Caki2 (cell line): ENCODE data around the gene NOL4L. TPM values are rescaled to one million over a fixed set of nuclear protein-coding genes. Genes with fewer than 3 reads are reported as not detected.
"Not testable (repeated sequence)": the region's sequence is repeated elsewhere in the genome, so short reads cannot be mapped to it uniquely, and the experiment has no call there.

Experiments
- DNase-seq: peaks from one replicate; pipeline ENCODE4 v3.0.0-alpha.2; 2015; ENCODE audit warnings: low read depth
- in situ Hi-C: cut with HindIII; loops from 2 replicates; pipeline ENCODE4 v1.10.0; 2016; ENCODE audit warnings: low sequenced_read_pairs, low pct_unique_long_range_greater_than_20kb, mixed read lengths
- total RNA-seq: library from RNA; depleted of rRNA; stranded (reverse); fragments of >200 nt; shearing (Covaris generic); gene quantifications from 2 replicates; pipeline ENCODE4 v1.2.3, GENCODE V29; 2014; ENCODE audit warnings: low replicate concordance

NOL4L gene
- total RNA-seq, 1 experiment from 2014 or later: 11.6 TPM

GRCh38 chr20:32602273-32602672, 17.1 kb upstream of the NOL4L start:
- in situ Hi-C loops: no loop called here
- DNase-seq: no peak

- in situ Hi-C loops: no loop called here
- DNase-seq: no peak
Measured at GRCh38 chr20:32600681-32601237, 15.6 kb upstream of the NOL4L start.

GRCh38 chr20:32599783-32600340, 14.7 kb upstream of the NOL4L start:
- in situ Hi-C loops: no loop called here
- DNase-seq: no peak

- in situ Hi-C loops: no loop called here
- DNase-seq: no peak
Measured at GRCh38 chr20:32598606-32599005, 13.5 kb upstream of the NOL4L start.

- in situ Hi-C loops: no loop called here
- DNase-seq: no peak
Measured at GRCh38 chr20:32597714-32598113, 12.6 kb upstream of the NOL4L start.

GRCh38 chr20:32596681-32597252, 11.6 kb upstream of the NOL4L start:
- in situ Hi-C loops: no loop called here
- DNase-seq: no peak

- in situ Hi-C loops: no loop called here
- no peak for DNase-seq
Measured at GRCh38 chr20:32595143-32595542, 10.0 kb upstream of the NOL4L start.

GRCh38 chr20:32594669-32595068, 9.5 kb upstream of the NOL4L start:
- DNase-seq, in situ Hi-C loops: not testable (repeated sequence)

GRCh38 chr20:32594204-32594603, 9.1 kb upstream of the NOL4L start:
- in situ Hi-C loops: no loop called here
- DNase-seq: no peak

GRCh38 chr20:32592616-32593015, 7.5 kb upstream of the NOL4L start:
- in situ Hi-C loops, DNase-seq: not testable (repeated sequence)

- in situ Hi-C loops: no loop called here
- DNase-seq: no peak
Measured at GRCh38 chr20:32592022-32592421, 6.9 kb upstream of the NOL4L start.

GRCh38 chr20:32589769-32590168, 4.6 kb upstream of the NOL4L start:
- DNase-seq: no peak
- in situ Hi-C loops: no loop called here

- in situ Hi-C loops: no loop called here
- DNase-seq: no peak
Measured at GRCh38 chr20:32589256-32589655, 4.1 kb upstream of the NOL4L start.

- in situ Hi-C loops: no loop called here
Measured at GRCh38 chr20:32588040-32588439, 2.9 kb upstream of the NOL4L start.

GRCh38 chr20:32586291-32586690, 1.2 kb upstream of the NOL4L start:
- in situ Hi-C loops: no loop called here
- no peak for DNase-seq

More at GRCh38 chr20:32588040-32588439, 2.9 kb upstream of the NOL4L start:
- DNase-seq: no peak

- no peak for DNase-seq
- in situ Hi-C loops: no loop called here
Measured at GRCh38 chr20:32585586-32586127, 524 bp upstream of the NOL4L start.

- DNase-seq: no peak
- in situ Hi-C loops: no loop called here
Measured at GRCh38 chr20:32583581-32584070, 1.5 kb downstream of the NOL4L start.

- in situ Hi-C loops: no loop called here
- DNase-seq: no peak
Measured at GRCh38 chr20:32582659-32583580, 2.2 kb downstream of the NOL4L start.
